Measurements from ENCODE around the gene PIGB.

GRCh38 chr15:55277116-55277564 lies 41.9 kb upstream of the PIGB start:
- TF ChIP-seq CTCF (IDR thresholded peaks at IDR 0.05) (no peak), POLR2AphosphoS5 (IDR thresholded peaks at IDR 0.05; ENCODE audit: insufficient read depth in 1 of 2, low read depth in 1 of 2) (no peak)

Data from vagina (tissue), 2 donors.